COR-L47 (cell line): ENCODE measurements around the gene RNF223.

ENCODE experiments used
- DNase-seq: peaks from one replicate; lab custom pipeline; 2025; lab: John Stamatoyannopoulos, UW

Gene RNF223

DNA sequence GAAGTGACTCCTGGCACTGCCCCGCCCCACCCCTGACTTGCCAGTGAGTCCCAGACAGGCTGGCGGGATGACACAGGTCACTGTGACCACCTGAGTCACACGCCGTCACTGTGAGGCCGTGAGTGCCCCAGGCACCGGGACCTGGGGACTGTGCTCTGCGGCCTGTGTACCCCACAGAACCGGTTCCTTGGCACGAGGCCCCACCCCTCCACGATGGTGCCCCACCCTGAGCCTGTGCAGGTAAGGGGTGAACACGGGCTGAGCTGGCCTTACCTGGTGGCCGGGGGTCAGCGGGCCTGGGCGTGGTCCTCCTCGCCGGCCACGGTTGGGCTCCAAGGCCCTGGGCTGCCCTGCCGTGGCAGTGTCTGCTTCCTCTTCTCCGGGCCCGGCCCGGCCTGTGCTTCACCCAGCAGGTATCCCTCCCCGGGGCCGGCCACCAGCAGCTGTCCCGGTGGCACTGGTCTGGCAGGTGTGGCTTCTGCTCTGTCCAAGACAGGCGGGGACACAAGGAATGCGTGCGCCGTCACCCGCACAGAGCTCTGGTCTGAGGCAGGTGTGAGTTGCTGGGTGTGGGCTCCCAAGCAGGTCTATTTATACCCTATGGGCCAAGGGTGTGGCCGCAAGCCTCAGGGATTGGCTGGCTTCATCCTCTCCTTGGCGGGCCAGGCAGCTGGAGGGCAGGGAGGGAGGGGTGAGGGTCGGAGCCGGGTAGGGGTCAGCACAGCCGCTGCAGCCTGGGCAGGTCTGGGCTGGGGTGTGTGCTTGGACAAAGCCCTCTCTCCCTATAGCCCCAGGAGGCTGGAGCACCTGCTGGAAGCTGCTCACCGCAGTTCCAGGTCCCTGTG is at the start of gene RNF223:
RNF223 (minus strand) TSS at position 564 of the 845 bp plus-strand sequence. CDS start 1,740 bp downstream, outside the sequence.
- DNase-seq, result peak; percentile 38

DNA sequence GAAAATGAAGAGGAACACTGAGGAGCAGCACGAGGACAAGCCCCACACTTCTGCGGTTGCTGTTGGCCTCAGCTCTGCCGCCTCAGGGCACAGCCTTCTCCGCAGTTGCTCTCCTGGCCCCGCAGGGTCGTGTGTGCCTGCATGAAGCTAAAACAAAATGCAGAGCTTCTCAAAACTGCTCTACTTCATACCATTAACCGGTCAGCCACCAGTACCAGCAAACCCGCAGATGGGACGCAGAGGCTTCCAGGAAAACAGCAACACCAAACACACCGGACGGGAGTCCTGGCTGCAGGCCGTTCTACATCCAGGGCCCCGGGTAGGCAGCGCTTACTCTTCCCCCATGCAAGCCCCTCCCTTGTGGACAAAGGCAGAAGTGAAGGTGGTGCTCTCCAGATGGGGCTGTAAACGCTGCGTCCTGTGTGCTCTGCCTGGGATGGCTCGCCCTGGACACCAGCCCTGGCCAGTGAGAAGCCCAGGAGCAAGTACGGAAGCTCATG is 48.9 kb upstream of the RNF223 start:
- DNase-seq, result no peak

DNA sequence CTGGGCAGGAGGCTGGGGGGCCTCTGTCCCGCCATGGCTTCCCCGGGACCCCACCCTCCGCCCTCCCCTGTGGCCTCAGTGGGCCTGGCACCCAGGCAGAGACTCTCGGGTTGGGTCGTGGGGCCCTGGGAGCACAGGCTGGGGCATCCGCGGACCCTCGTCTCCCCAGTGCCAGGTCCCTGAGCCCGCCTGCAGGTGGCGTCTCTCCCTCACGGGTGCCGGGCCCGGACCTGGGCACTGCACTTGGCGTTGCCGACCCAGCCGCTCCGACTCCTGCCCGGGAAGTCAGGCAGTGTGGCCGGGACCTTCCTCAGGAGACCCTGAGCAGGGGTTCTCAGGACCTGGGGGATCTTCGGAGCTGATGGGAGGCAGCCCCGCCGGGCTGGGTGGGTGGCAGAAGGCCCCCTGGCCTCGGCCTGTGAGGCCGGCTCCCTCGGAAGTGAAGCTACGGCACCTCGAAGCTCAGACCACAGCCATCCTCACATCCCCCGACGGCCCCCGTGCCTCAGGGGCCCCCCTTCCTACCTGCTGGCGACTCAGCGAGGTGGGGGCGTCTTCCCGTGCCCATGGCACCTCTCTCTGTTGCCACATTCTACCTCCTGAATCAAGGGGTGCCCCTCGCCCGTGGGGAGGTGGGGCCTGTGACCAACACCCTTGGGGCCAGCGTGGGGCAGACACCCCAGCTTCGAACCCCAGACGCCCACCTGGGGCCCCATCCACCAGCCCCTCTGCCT is 48.1 kb upstream of the RNF223 start:
- peak; percentile 69 for DNase-seq

DNA sequence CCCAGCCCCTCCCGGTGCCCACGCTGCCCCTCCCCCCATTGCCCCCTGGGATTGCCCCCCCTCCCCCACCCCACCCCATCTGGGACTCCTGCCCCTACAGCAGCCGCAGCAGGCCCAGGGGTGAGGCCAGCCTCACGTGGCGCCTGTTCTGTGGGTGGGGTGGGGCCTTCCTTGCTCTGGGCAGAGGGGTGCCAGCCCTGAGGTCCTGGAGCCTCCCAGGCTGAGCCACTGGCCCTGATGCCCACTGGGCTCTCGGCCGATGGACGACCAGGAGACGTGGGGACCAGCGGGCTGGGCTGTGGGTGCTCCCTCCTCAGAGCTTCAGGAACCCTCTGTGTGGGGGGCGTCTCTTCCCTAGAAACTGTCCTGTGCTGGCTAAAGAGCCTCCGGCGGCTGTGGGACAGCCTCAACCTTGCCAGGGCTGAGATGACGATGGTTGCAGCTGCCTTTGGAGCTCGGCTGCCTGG is 47.5 kb upstream of the RNF223 start:
- no peak for DNase-seq

DNA sequence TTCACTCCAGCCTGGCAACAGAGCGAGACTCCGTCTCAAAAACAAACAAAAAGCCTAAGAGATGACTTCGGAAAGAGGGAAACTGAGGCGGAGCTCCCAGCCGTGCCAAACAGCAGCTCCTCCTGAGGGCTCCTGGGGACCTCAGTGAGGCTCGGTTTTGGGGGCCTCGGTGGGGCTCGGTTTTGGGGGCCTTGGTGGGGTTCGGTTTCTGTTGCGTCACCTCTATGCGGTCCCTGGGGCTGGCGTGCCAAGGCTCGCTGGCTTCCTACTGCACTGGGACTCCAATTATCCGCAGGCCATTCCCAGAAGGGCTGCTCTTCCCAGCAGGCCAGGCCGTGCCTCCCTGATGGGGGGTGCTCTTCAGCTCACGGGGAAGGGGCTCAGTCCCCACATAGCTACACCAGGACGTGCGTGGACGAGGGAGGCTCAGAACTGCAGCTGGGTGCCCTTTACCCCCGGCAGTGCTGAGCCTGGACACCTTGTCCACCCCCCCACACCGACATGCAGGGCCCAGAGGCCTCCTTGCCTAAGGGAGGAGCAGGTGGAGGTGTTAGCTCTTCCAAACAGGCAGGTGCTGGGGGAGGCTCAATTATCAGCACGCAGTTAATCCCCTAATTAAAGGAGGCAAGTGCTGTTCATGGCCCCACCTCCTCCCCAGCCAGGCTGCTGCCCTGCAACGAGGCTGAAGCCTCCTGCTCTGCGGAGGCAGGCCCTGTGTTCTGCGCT is 46.9 kb upstream of the RNF223 start:
- DNase-seq, result peak; percentile 89

- no peak for DNase-seq
Observed at GRCh38 chr1:1120096-1120495, 46.0 kb upstream of the RNF223 start.

- peak; percentile 61 for DNase-seq
Observed at GRCh38 chr1:1119272-1119890, 45.3 kb upstream of the RNF223 start.

- DNase-seq, result no peak
Observed at GRCh38 chr1:1118876-1119220, 44.7 kb upstream of the RNF223 start.

DNA sequence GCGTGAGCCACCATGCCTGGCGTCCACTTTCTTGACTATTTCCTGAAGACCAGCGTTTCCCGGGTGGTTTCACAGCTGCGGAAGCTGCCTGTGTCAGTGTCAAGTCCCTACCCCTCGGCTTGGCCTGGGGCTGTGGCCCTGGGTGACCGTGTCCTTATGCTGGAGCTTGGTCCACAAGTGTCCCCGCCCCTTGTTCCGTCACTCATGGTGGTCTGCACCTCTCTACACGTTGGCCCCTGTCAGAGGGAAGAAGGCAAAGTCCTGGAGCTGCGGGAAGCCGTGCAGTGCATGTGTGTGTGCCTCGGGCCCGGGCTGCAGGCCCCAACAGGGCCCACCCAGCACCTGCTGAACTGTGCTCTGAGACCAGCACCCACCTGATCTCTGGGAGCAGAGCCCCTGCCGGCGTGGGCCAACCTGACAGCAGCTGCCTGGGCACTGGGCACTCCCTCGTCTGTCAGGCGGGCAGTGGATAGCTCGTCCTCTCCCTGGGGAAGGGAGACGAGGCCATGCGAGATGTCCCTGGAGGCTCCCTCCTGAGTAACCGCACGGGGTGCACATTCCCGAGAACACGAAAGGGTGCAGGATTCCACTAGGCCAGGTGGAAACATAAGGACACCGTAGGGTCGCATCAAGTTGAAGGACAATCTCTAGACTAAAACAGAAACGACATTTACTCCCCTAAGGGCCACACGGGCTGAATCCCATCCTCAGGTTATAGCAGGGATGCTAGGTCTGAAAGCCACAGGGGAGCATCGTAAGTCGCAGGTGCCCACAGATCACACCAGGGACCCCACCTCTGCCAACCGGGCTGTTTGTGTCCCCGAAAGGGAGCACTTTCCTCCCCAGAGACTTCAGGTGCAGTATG is 44.1 kb upstream of the RNF223 start:
- no peak for DNase-seq

GRCh38 chr1:1117469-1117831 is 43.3 kb upstream of the RNF223 start:
- DNase-seq, result no peak

DNA sequence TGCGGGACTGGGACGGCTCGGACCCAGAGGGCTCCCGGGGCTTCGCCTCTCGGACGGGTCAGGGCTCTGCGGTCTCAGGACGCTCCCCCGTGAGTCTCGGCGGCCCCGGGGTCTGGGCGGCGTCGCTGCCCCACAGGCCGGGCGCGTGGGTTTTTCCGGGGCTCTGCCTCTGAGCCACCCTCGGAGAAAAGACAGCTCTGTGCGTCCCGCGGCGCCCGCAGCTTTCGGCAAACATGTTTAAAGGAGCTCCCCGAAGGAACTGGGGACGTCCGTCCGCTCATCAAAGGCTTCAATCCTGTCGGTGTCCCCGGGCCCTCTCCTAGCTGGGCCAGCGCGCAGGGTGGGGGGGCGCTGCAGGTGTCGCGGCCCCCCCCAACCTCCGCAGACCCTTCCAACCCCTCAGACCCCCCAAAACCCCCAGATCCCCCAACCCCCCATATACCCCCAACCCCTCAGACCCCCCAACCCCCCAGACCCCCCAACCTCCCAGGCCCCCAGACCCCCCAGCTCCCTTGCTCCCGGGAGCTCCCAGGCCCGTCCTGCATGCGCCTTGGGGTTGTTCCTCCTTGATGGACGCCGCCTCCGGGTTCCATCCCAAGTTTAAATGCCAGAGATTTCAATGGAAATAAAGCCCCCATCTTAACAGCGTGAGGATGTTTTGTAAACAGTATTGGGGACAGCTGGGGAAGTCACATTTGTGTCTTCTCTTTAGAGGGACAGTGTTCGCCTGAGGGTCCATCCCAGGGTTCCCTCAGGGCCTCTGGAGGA is 42.8 kb upstream of the RNF223 start:
- DNase-seq, result peak; percentile 9

DNA sequence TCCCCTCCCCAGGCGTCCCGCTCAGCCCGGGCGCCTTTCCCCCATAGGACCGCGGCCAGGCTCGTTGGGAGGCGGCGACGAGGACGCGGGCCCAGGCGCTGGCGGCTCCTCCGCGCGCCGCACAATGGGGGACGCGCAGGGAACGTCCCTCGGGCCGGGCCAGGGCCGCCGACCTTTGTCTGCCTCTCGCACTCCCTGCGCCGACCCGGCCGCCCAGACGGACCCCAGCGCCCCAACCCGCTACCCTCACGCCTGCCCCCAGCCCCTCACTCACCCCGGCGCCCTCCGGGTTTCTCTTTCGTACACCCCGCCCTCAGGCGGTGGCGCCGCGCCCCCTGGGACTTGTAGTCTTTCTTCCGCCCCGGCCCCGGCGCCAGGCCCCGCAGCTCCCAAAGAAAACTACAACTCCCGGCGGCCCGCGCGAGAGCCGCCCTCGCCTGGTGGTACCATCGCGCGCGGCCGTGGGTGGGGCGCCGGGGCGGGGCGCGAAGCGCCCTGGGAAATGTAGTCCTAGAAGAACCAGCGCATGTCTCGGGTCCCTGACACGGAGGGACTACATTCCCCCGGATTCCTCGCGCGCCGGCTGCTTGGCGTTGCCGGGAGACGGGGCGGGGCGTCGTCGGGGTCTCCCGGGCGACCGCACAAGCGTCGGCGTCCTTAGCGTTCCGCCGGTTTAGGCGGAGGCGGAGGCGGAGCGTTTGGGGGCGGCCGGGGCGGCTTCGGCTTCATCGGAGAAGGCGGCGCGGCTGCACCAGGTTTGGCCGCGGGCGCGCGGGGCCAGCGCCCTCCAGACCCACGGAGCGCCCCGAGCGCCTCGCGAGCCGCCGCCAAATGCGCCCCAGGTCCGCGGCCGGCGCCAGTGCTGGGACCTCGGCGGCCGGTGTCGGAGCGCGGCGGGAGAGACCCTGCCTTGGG is 41.9 kb upstream of the RNF223 start, which contains the start of gene C1orf159:
C1orf159 (minus strand) TSS at position 304 of the 915 bp plus-strand sequence. CDS start 24,546 bp downstream, outside the sequence.
- peak; percentile 97 for DNase-seq

DNA sequence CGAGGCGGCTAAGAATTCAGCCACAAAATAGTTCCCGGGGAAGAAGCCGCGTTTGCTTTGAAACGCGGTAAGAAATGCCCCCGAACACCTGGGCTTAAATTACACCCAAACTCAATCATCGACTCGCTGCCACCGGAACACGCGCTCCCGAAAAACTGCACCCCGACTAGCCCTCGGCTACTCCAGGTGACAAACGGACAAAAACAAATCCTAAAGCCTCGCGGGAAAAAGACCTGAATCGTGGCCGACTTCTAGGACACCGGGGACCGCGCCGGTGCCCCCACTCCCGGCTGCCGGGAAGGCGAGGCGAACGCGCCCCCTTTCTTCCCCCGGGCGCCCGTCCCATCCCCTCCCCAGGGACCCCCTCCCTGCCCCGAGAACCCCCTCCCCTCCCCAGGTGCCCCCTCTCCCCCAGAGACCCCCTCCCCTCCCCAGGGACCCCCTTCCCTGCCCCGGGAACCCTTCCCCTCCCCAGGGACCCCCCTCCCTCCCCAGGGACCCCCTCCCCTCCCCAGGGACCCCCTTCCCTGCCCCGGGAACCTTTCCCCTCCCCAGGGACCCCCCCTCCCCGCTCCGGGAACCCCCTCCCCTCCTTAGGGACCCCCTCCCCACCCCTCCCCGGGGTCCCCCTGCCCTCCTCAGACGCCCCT is 41.2 kb upstream of the RNF223 start:
- DNase-seq, result no peak

- no peak for DNase-seq
Observed at GRCh38 chr1:1114431-1114830, 40.3 kb upstream of the RNF223 start.

DNA sequence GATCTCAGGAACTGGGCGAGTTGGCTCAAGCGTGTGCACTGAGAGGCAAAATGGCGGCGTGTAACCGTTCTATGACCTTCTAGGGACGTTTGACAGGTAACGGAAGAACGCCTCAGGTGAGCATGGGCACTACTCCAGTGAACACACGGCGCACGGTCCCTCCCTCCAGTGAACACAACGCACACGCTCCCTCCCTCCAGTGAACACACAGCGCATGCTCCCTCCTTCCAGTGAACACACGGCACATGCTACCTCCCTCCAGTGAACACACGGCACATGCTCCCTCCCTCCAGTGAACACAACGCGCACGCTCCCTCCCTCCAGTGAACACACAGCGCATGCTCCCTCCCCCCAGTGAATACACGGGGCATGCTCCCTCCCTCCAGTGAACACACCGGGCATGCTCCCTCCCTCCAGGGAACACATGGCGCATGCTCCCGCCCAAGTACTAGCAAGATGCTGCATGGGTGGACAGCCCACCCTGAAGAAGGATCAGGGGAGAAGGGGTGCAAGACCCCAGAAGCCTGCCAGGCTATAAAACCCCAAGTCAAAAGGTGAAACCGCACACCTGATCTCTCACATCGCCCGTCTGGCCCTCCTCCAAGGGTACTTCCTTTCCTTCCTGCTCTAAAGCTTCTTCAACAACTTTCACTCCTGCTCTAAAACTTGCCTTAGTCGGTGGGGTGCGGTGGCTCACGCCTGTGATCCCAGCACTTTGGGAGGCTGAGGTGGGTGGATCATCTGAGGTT is 38.3 kb upstream of the RNF223 start:
- no peak for DNase-seq

DNA sequence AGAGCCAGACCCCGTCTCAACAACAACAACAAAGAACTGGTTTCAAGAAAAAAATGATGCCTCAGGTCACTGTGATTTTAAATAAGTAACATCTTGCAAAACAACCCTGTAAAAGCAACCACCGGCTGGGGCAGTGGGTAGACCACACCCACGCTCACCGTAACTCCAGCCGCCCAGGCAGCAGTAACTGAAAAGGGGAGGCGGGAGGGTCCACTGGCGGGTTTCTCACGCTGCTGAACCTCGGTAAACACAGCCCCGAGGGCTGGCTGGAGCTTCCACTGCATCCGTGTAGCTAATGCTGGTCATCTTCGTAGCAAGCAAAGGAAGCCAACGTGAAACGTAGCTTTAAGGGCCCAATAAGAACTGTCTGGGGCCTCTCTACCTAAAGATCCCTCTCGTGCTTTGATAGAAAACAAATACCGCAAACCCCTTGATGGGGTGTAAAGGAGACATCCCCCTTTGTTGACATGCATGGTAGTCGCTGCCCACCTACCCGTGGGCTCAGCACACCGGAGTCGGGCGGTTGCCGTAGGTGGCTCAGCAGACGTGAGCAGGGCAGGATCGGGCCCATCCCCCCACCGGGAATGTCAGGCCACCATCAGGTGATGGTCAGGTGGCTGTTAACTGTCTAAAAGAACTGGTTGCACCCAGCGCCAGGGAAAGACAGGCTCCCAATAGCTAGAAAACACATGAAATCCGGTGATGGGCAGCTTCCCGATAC is 37.6 kb upstream of the RNF223 start:
- DNase-seq, result no peak

DNA sequence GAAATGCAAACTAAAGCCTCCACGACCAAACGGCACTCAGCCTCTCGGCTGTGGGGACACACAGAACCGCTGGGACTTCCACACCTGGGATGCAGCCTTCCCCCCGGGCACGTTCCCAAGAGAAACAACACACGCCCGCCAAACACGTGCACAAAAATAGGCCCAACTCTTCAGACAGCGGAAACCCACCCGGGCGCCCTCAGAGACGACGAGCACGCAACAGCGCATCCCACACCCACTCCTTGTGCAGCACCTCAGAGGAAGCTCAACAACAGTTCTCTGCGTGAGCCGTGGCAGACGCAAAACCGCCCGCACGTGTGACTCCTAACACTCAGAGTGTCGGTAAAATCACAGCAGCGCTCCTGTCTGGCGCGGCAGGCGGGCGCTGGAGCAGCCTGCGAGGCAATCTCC is 36.5 kb upstream of the RNF223 start:
- no peak for DNase-seq
